ENCODE data around the gene TAP2.

GRCh38 chr6:32858194-32858593 is 19.7 kb upstream of the TAP2 start:
- no peak for TF ChIP-seq EZH2 (IDR thresholded peaks at IDR 0.05)
- no peak for TF ChIP-seq POLR2AphosphoS5 (IDR thresholded peaks at IDR 0.05; ENCODE audit: borderline replicate concordance, low read depth, low read length)

Data from SK-N-MC (cell line).